HG02981 (cell line): ENCODE results near the gene PCDHA11.
"Not testable (repeated sequence)": the region's sequence is repeated elsewhere in the genome, so short reads cannot be mapped to it uniquely, and the experiment has no call there.

Source experiments
- ATAC-seq: cut with Tn5 transposase; IDR thresholded peaks from one replicate; pipeline ENCODE4 v1.9.1; 2021; ENCODE audit warnings: mild to moderate bottlenecking, moderate library complexity; ENCODE audit not compliant: unreplicated experiment

The PCDHA11 gene

GRCh38 chr5:140849831-140850634 lies 18.7 kb upstream of the PCDHA11 start:
- not testable (repeated sequence) for ATAC-seq

- ATAC-seq = no peak
Measured at GRCh38 chr5:140855772-140856674, 12.7 kb upstream of the PCDHA11 start, which contains the start of gene PCDHA10. PCDHA10 (plus strand) TSS chr5:140855897; CDS start chr5:140856049, 152 bp downstream.

- ATAC-seq = no peak
Measured at GRCh38 chr5:140857177-140857986, 11.4 kb upstream of the PCDHA11 start.

GRCh38 chr5:140857987-140858240 lies 10.8 kb upstream of the PCDHA11 start:
- ATAC-seq = no peak

GRCh38 chr5:140862441-140863295 lies 6.1 kb upstream of the PCDHA11 start:
- no peak for ATAC-seq

DNA sequence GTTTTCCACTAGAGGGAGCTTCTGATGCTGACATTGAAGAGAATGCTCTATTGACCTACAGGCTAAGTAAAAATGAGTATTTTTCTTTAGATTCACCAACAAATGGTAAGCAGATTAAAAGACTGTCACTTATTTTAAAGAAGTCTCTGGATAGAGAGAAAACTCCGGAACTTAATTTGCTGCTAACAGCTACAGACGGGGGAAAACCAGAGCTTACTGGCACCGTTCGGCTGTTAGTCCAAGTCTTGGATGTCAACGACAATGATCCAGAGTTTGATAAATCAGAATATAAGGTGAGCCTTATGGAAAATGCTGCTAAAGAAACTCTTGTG lies 764 bp downstream of the PCDHA11 start:
- ATAC-seq = no peak

- ATAC-seq = no peak
Measured at GRCh38 chr5:140870221-140871201, 1.8 kb downstream of the PCDHA11 start.

- ATAC-seq = no peak
Measured at GRCh38 chr5:140875085-140876065, 6.6 kb downstream of the PCDHA11 start, which contains the start of gene PCDHA12. PCDHA12 (plus strand) TSS chr5:140875308; CDS start chr5:140875473, 165 bp downstream.

GRCh38 chr5:140876541-140877261 lies 7.9 kb downstream of the PCDHA11 start:
- ATAC-seq = not testable (repeated sequence)

DNA sequence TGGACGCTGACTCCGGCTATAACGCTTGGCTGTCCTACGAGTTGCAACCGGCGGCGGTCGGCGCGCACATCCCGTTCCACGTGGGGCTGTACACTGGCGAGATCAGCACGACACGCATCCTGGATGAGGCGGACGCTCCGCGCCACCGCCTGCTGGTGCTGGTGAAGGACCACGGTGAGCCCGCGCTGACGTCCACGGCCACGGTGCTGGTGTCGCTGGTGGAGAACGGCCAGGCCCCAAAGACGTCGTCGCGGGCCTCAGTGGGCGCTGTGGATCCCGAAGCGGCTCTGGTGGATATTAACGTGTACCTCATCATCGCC lies 8.5 kb downstream of the PCDHA11 start:
- no peak for ATAC-seq

GRCh38 chr5:140881889-140882590 lies 13.3 kb downstream of the PCDHA11 start, which contains the start of gene PCDHA13:
PCDHA13 (plus strand) TSS chr5:140882124; CDS start chr5:140882269, 145 bp downstream.
- no peak for ATAC-seq

DNA sequence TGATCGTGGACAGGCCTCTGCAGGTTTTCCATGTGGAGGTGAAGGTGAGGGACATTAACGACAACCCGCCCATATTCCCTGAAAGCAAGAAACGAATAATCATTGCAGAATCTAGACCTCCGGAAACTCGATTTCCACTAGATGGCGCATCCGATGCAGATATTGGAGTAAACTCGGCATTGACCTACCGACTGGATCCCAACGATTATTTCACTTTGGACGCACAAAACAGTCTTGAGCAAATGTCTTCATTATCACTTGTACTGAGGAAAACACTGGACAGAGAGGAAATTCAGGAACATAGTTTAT lies 13.8 kb downstream of the PCDHA11 start:
- no peak for ATAC-seq

DNA sequence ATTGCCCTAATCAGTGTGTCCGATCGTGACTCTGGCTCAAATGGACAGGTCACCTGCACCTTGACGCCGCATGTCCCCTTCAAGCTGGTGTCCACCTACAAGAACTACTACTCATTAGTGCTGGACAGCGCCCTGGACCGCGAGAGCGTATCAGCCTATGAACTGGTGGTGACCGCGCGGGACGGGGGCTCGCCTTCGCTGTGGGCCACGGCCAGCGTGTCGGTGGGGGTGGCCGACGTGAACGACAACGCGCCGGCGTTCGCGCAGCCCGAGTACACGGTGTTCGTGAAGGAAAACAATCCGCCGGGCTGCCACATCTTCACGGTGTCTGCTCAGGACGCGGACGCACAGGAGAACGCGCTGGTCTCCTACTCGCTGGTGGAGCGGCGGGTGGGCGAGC lies 14.6 kb downstream of the PCDHA11 start:
- no peak for ATAC-seq

GRCh38 chr5:140883927-140884697 lies 15.4 kb downstream of the PCDHA11 start:
- no peak for ATAC-seq

- ATAC-seq = no peak
Measured at GRCh38 chr5:140916325-140916724, 47.6 kb downstream of the PCDHA11 start.
